ENCODE data around the gene NCOA7.

NCOA7 gene

DNA sequence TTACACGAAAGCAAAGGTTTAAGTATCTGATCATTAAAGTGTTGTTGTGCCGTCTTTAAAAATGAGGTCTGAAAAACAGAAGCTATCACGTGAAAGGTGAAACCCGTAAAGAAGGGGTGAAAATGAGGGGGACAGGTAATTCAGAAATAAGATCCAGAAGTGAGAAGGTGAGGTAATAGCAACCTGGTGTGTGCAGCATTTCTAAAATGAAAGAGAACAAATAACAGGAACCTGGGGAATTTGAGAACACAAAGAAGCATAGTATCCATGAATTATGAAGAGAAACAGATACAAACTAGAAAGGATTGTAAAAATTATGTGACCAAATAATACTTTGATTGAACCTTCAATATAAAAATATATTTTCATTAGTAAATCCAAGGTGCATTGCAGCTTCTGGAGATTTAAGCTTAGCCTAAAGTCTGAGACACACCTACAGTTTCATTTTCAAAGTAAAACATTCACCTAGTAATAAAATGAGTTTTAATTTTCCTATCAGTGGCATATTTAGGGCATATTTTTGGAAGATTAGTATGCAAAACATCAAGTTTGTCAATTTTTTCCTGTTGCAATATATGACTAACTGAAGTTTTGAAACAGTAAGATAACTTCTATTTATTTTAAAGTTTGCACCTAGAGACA is 39.9 kb upstream of the NCOA7 start:
- Histone ChIP-seq H2AFZ (ENCODE audit: low read depth, low read length) (no peak overlapping the region; the same call in 1 of the 2 replicates), H3K9me3 (ENCODE audit: insufficient read depth, low read length, severe bottlenecking) (no peaks in the 10 kb centered on the region), H3K4me3 (ENCODE audit: low read depth in 1 of 2, low read length in 2 of 2) (no peak overlapping the region), H3K79me2 (ENCODE audit: insufficient read depth, low read length) (no peaks in the 10 kb centered on the region), H3K27ac (ENCODE audit: low read length) (no peak overlapping the region), H3K9ac (ENCODE audit: low read depth, low read length) (no peak overlapping the region), H3K36me3 (ENCODE audit: insufficient read depth, low read length) (no peaks in the 10 kb centered on the region), H4K20me1 (ENCODE audit: insufficient read depth, low read length) (no peaks in the 10 kb centered on the region), H3K4me1 (ENCODE audit: insufficient read depth, low read length) (peaks cover 13% of the 10 kb centered on the region), H3K4me2 (ENCODE audit: insufficient read depth, low read length) (no peak overlapping the region), H3K27me3 (ENCODE audit: insufficient read depth, low read length, poor library complexity) (peaks cover 27% of the 10 kb centered on the region)
- ATAC-seq (ENCODE audit: insufficient read depth, low read depth): no peak
- TF ChIP-seq, protein P1, sequence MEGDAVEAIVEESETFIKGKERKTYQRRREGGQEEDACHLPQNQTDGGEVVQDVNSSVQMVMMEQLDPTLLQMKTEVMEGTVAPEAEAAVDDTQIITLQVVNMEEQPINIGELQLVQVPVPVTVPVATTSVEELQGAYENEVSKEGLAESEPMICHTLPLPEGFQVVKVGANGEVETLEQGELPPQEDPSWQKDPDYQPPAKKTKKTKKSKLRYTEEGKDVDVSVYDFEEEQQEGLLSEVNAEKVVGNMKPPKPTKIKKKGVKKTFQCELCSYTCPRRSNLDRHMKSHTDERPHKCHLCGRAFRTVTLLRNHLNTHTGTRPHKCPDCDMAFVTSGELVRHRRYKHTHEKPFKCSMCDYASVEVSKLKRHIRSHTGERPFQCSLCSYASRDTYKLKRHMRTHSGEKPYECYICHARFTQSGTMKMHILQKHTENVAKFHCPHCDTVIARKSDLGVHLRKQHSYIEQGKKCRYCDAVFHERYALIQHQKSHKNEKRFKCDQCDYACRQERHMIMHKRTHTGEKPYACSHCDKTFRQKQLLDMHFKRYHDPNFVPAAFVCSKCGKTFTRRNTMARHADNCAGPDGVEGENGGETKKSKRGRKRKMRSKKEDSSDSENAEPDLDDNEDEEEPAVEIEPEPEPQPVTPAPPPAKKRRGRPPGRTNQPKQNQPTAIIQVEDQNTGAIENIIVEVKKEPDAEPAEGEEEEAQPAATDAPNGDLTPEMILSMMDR (IDR thresholded peaks at IDR 0.05; ENCODE audit: borderline replicate concordance, extremely low read depth, low read length, poor library complexity, severe bottlenecking): no peak
- no peak for TF ChIP-seq EZH2 (IDR thresholded peaks at IDR 0.05; ENCODE audit: borderline replicate concordance, low read depth, low read length, severe bottlenecking)
- no peak for DNase-seq

DNA sequence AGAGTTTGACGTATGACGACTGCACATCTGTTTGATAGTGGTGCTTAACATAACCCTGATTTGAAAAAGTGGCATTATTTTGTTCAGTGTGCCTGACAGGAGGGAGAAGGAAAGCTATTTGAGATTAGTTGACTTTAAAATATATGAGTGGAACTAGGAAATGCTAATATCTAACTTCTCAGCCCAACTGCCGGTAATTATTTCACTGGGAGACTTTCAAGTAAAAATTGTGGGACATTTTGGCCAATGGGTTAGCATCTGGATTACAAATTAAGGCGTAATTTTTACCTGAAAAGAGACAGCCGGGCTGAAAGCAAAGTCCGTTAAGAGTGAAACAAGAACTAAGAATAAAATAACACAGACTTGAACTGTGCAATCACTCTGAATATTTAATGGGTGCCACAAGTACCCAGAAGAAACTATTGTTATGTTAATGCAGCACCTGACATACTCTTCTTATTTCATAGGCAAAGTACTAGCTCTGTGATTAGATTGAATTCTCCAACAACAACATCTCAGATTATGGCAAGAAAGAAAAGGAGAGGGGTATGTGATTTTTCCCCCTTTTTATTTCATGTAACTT is 39.3 kb upstream of the NCOA7 start:
- Histone ChIP-seq H3K27me3 (ENCODE audit: insufficient read depth, low read length, poor library complexity) (peaks cover 26% of the 10 kb centered on the region), H3K27ac (ENCODE audit: low read length) (no peak overlapping the region), H4K20me1 (ENCODE audit: insufficient read depth, low read length) (no peaks in the 10 kb centered on the region), H3K4me2 (ENCODE audit: insufficient read depth, low read length) (no peak overlapping the region), H3K9me3 (ENCODE audit: insufficient read depth, low read length, severe bottlenecking) (no peaks in the 10 kb centered on the region), H3K79me2 (ENCODE audit: insufficient read depth, low read length) (no peaks in the 10 kb centered on the region), H3K36me3 (ENCODE audit: insufficient read depth, low read length) (no peaks in the 10 kb centered on the region), H3K9ac (ENCODE audit: low read depth, low read length) (no peak overlapping the region), H3K4me1 (ENCODE audit: insufficient read depth, low read length) (peaks cover 9% of the 10 kb centered on the region), H2AFZ (ENCODE audit: low read depth, low read length) (no peak overlapping the region), H3K4me3 (ENCODE audit: low read depth in 1 of 2, low read length in 2 of 2) (no peak overlapping the region)
- no peak for TF ChIP-seq EZH2 (IDR thresholded peaks at IDR 0.05; ENCODE audit: borderline replicate concordance, low read depth, low read length, severe bottlenecking)
- TF ChIP-seq, protein P1 (IDR thresholded peaks at IDR 0.05; ENCODE audit: borderline replicate concordance, extremely low read depth, low read length, poor library complexity, severe bottlenecking): no peak
- ATAC-seq (ENCODE audit: insufficient read depth, low read depth) (no peak), DNase-seq (no peak)

DNA sequence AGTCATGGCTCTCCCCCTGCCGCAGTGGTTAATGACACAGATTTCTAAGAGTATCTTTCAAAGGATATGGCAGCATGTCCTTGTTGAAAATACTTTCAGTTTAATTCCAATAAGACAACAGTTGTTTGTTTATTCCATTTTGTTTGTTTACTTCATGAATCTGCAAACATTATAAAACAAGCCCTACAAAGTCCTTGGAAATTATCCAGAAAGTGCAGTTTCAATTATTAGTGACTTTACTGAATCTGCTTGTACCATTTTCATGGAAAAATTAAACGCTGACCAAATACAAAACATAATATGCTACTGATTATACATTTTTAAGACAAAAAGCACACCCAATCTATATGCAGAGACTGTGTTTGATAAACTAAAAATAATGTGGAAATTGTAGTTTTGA is 38.0 kb upstream of the NCOA7 start:
- Histone ChIP-seq H3K4me2 (ENCODE audit: insufficient read depth, low read length) (no peak overlapping the region), H3K36me3 (ENCODE audit: insufficient read depth, low read length) (no peaks in the 10 kb centered on the region), H4K20me1 (ENCODE audit: insufficient read depth, low read length) (no peaks in the 10 kb centered on the region), H3K9me3 (ENCODE audit: insufficient read depth, low read length, severe bottlenecking) (no peaks in the 10 kb centered on the region), H3K27me3 (ENCODE audit: insufficient read depth, low read length, poor library complexity) (peaks cover 26% of the 10 kb centered on the region), H2AFZ (ENCODE audit: low read depth, low read length) (no peak overlapping the region), H3K9ac (ENCODE audit: low read depth, low read length) (no peak overlapping the region), H3K79me2 (ENCODE audit: insufficient read depth, low read length) (no peaks in the 10 kb centered on the region), H3K4me3 (ENCODE audit: low read depth in 1 of 2, low read length in 2 of 2) (no peak overlapping the region), H3K27ac (ENCODE audit: low read length) (no peak overlapping the region), H3K4me1 (ENCODE audit: insufficient read depth, low read length) (no peaks in the 10 kb centered on the region)
- TF ChIP-seq, protein P1 (IDR thresholded peaks at IDR 0.05; ENCODE audit: borderline replicate concordance, extremely low read depth, low read length, poor library complexity, severe bottlenecking): no peak
- no peak for TF ChIP-seq EZH2 (IDR thresholded peaks at IDR 0.05; ENCODE audit: borderline replicate concordance, low read depth, low read length, severe bottlenecking)
- no peak for DNase-seq
- no peak for ATAC-seq (ENCODE audit: insufficient read depth, low read depth)

All from DND-41 (cell line).